GM12865 (cell line): ENCODE results near the gene PER2.
"Not testable (repeated sequence)": the region's sequence is repeated elsewhere in the genome, so short reads cannot be mapped to it uniquely, and the experiment has no call there.

Experiments
- DNase-seq: peaks from one replicate; pipeline ENCODE4 v3.0.0; 2010; ENCODE audit warnings: low read depth
- H3K4me3 ChIP-seq: 2 replicates; pipeline ENCODE4 v1.5.1; 2011; ENCODE audit warnings: mild to moderate bottlenecking, low read depth, low read length, control low read depth
- CTCF ChIP-seq: IDR thresholded peaks from 2 replicates; pipeline ENCODE4 v1.5.1; 2011; ENCODE audit warnings: low read length, control low read depth, low read depth, inconsistent platforms; ENCODE audit not compliant: insufficient read depth; ENCODE audit errors: missing control alignments

PER2 gene

GRCh38 chr2:238280083-238280825 is 8.2 kb downstream of the PER2 start:
- no peak overlapping the region for H3K4me3 ChIP-seq
- TF ChIP-seq CTCF, result no peak
- DNase-seq, result no peak

- no peak for DNase-seq
- no peak for TF ChIP-seq CTCF
- no peak overlapping the region for H3K4me3 ChIP-seq
Measured at GRCh38 chr2:238279324-238279682, 9.1 kb downstream of the PER2 start.

- no peak for DNase-seq
- H3K4me3 ChIP-seq, result no peak overlapping the region
- TF ChIP-seq CTCF, result no peak
Measured at GRCh38 chr2:238278626-238279323, 9.6 kb downstream of the PER2 start.

GRCh38 chr2:238277695-238278094 is 10.7 kb downstream of the PER2 start:
- TF ChIP-seq CTCF, result no peak
- no peak for DNase-seq
- H3K4me3 ChIP-seq, result no peak overlapping the region

- no peak for TF ChIP-seq CTCF
- H3K4me3 ChIP-seq, result no peak overlapping the region
- DNase-seq, result no peak
Measured at GRCh38 chr2:238274152-238274865, 14.1 kb downstream of the PER2 start.

- DNase-seq, H3K4me3 ChIP-seq: not testable (repeated sequence)
Measured at GRCh38 chr2:238273433-238273832, 15.0 kb downstream of the PER2 start.

GRCh38 chr2:238272156-238272555 is 16.3 kb downstream of the PER2 start:
- no peak overlapping the region for H3K4me3 ChIP-seq
- TF ChIP-seq CTCF, result no peak
- no peak for DNase-seq

GRCh38 chr2:238271686-238272085 is 16.7 kb downstream of the PER2 start:
- DNase-seq, H3K4me3 ChIP-seq: not testable (repeated sequence)
